ENCODE data around the gene PHLDA2. TPM values are rescaled to one million over a fixed set of nuclear protein-coding genes. Genes with fewer than 3 reads are reported as not detected.

The PHLDA2 gene
- total RNA-seq, 1 donor from 2014 or later: 0.42 TPM

DNA sequence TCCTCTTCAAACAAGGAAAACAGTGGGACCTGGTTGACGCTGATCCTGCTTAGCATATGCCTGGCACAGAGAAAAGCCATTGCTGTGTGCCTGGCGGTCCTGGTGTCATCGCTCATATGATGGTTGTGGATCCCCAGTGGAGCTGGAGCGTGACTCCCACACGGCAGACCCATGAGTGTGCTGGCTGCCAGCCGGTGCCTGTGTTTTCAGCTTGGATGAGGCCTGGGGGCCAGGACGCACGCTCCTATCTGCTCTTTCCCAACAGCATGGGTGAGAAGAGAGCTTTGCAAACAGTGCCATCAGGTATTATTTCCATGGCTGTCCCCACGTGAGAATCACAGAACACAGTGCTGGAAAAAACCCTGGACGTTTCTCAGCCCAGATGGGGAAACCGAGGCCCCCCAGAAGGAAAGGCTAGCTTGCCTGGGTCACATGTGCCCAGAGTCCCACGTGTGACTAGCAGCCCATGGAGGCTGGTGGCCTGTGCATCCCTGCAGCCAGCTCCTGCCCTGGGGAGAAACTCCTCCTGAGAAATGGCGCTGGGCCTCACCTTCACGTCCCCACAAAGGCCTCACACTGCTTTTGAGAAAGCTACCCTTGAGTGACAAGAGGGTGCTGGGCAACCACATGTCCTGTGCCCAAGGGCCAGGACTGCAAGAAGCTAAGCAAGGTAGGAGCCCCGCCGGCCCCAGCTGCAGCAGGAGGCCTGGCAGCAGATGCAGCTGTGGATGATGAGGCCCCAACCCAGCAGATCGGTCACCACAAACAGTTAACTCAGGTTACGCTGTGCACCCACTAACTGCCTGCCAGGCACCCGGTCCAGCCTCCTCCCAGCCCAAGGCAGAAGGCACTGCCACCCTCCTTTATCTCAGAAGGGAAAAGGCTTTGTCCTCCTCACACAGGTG is 47.9 kb downstream of the PHLDA2 start:
- H3K4me3 Mint-ChIP-seq: no peak overlapping the region
- no peak for DNase-seq
- H3K27me3 Mint-ChIP-seq: peaks cover 12% of the 10 kb centered on the region
- POLR2A ChIA-PET: no interaction called here
- intact Hi-C loops (cut with micrococcal nuclease): loop anchor here (10.0 kb wide), 1 partner anchor 687 kb away; no protein-coding TSS in a partner anchor
- no peaks in the 10 kb centered on the region for H3K9me3 Mint-ChIP-seq
- ATAC-seq (ENCODE audit: low read depth): no peak
- no peaks in the 10 kb centered on the region for H3K36me3 Mint-ChIP-seq (ENCODE audit: low read depth)
- CTCF ChIA-PET: no interaction called here
- H3K4me1 Mint-ChIP-seq: peaks cover 2% of the 10 kb centered on the region
- no peak overlapping the region for H3K27ac Mint-ChIP-seq
- TF ChIP-seq, protein P1, sequence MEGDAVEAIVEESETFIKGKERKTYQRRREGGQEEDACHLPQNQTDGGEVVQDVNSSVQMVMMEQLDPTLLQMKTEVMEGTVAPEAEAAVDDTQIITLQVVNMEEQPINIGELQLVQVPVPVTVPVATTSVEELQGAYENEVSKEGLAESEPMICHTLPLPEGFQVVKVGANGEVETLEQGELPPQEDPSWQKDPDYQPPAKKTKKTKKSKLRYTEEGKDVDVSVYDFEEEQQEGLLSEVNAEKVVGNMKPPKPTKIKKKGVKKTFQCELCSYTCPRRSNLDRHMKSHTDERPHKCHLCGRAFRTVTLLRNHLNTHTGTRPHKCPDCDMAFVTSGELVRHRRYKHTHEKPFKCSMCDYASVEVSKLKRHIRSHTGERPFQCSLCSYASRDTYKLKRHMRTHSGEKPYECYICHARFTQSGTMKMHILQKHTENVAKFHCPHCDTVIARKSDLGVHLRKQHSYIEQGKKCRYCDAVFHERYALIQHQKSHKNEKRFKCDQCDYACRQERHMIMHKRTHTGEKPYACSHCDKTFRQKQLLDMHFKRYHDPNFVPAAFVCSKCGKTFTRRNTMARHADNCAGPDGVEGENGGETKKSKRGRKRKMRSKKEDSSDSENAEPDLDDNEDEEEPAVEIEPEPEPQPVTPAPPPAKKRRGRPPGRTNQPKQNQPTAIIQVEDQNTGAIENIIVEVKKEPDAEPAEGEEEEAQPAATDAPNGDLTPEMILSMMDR (IDR thresholded peaks at IDR 0.05): no peak

DNA sequence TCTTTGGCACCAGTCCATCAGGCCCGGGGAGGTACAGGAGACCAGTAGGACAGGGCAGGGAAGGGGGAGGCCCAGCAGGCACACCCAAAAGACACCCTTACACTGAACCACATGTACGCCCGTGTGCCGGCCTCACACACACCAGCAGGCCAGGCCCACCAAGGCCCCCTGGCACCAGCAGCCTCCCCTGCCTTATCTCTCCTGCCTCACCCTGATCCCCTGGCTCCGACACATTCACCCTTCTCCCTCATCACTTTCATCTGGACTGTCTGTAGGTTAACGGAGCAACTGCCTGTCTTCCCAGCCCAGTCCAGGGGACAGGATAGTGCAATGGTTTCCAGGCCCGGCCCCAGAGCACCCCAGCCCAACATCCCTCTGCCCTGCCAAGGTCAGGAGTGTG is 48.6 kb downstream of the PHLDA2 start:
- H3K4me1 Mint-ChIP-seq: peaks cover 2% of the 10 kb centered on the region
- H3K36me3 Mint-ChIP-seq (ENCODE audit: low read depth): no peaks in the 10 kb centered on the region
- ChIA-PET POLR2A (no interaction called here), CTCF (no interaction called here)
- H3K27ac Mint-ChIP-seq: no peak overlapping the region
- no peaks in the 10 kb centered on the region for H3K9me3 Mint-ChIP-seq
- intact Hi-C loops (cut with micrococcal nuclease): loop anchor here (10.0 kb wide), 1 partner anchor 686 kb away; no protein-coding TSS in a partner anchor
- no peak overlapping the region for H3K4me3 Mint-ChIP-seq
- DNase-seq (no peak), ATAC-seq (ENCODE audit: low read depth) (no peak)
- H3K27me3 Mint-ChIP-seq: peaks cover 14% of the 10 kb centered on the region
- TF ChIP-seq, protein P1 (IDR thresholded peaks at IDR 0.05): no peak

DNA sequence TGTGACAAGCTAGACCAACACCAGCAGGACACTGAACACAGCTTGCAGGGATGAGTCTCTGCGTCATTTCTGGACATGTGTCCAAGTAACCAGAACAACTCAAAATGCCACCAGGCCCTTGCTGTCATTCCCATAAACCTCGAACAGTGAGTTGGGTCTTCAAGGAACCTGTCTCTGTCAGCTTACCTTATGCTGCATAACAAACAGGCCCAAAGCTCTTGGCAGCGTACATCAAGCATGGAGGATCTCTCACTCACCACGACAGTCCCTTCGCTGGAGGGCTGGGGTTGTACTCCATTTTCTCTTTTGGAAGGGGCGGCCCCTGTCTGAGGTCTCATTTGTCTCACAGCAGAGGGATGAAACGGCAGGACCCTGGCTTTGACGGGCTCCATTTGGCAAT is 50.4 kb downstream of the PHLDA2 start:
- intact Hi-C loops (cut with micrococcal nuclease): no loop called here
- peaks cover 22% of the 10 kb centered on the region for H3K27me3 Mint-ChIP-seq
- peaks cover 2% of the 10 kb centered on the region for H3K4me1 Mint-ChIP-seq
- no peak overlapping the region for H3K4me3 Mint-ChIP-seq
- H3K9me3 Mint-ChIP-seq: no peaks in the 10 kb centered on the region
- TF ChIP-seq, protein P1 (IDR thresholded peaks at IDR 0.05): no peak
- no peak for ATAC-seq (ENCODE audit: low read depth)
- H3K27ac Mint-ChIP-seq: no peak overlapping the region
- ChIA-PET CTCF (interaction anchor here (1.1 to 2.4 kb wide), 2 partner anchors 10 to 346 kb away, joined by 3 to 7 read pairs; no protein-coding TSS in a partner anchor), POLR2A (no interaction called here)
- no peak for DNase-seq
- H3K36me3 Mint-ChIP-seq (ENCODE audit: low read depth): no peaks in the 10 kb centered on the region

Other genes with a start within 250 kb of the PHLDA2 start
- gene KCNQ1OT1, start 229.4 kb downstream of the PHLDA2 start, total RNA-seq: 0.88 and 1.2 TPM in 2 replicates
- gene CDKN1C, start 43.6 kb downstream of the PHLDA2 start, total RNA-seq: 1.1 and 1.4 TPM in 2 replicates
- gene NAP1L4, start 62.9 kb upstream of the PHLDA2 start, total RNA-seq: 112 and 115 TPM in 2 replicates
- gene CARS1, start 128.0 kb upstream of the PHLDA2 start, total RNA-seq: 95.9 and 110 TPM in 2 replicates
- not detected in 2 replicates for gene OSBPL5, start 235.9 kb upstream of the PHLDA2 start, total RNA-seq

All from activated B cell treated with CpG ODN at 0.5 μM for 24 hours (primary cell).